ENCODE results near the gene CINP.
"Not testable (repeated sequence)": the region's sequence is repeated elsewhere in the genome, so short reads cannot be mapped to it uniquely, and the experiment has no call there.

The CINP gene

DNA sequence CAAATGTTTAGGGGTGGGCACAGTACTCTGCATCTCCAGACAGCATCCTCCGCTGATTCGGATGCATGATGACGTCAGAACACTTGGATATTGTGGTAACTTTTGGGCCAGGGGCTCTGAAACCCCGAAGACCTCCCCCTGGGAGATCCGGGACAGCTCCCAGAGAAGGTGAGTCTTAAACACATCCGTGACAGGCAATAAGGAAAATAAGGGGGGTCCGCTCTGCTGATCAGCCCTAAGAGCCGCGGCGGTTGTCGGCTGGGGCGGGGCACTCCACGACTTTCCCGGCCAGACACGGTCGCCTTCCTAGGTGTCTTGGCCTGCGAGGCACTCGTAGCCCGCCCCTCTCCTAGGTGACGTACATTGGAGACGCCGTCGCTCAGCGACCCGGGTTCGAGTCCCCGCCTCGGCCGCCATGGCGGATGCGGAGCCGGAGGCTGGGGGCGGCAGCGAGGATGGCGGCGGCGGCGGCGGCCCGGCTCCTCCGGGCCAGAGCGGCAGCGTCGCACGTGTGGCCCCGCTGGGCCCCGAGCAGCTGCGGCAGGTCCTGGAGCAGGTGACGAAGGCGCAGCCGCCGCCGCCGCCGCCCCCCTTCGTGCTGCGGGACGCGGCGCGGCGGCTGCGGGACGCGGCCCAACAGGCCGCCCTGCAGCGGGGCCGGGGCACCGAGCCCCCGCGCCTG, 43.2 kb downstream of the CINP start, which contains the start of gene ZNF839:
ZNF839 (plus strand) TSS at position 396 of the 682 bp plus-strand sequence; CDS start at position 416, 20 bp downstream.
- DNase-seq: peak; percentile 95

DNA sequence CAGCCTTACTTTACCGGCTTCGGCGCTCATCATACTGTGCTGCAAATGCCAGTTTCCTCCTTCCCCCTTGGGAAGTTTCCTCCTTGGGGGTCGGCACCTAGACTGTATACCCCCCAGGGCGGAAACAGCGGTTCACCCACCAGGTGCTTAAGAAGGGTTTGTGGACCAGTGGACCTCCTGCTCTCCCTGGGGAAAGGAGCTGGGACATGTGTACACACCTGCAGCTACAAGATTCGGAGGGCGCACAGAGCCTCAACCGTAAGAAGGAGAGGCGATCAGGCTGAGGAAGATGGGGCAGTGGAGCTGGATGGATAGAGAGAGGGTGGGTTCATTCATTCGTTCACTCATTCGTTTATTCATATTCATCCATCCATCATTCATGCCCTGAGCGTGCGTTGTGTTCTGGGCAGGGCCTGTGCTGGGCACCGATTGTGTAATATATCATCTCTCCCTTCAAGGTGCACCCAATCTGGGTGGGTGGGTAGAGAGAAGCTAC, 43.9 kb downstream of the CINP start:
- no peak for DNase-seq

DNA sequence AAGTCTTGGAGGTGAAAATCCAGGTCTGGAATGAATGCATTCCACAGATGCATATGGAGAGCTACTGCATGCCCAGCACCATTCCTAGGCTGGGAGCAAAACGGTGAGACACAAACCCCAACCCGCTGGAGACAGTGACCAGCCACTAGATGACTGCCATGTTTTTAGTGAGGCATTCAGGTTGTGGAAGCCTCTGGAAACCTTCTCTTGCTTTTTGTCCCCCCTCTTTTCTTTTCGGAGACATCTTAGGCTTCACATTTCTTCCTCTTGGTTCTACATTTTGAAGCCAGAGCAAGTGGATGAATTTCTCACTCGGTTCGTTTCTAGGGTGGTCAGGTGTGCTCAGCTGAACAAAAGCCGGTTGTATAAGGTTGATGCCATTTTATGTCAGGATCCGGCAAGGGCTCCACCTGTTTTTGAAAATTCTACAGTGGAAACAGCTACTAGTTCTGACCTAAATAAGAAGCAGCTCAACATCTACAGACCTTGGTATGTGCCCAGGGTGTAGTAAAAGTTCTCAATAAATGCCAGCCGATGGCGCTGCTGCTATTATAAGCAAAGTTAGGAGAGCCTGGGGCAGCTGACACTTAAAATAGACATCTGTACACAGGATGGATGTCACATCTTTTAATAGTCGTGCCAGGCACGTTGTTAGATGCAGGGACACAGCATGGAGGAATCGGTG, 45.0 kb downstream of the CINP start:
- DNase-seq: peak; percentile 35

DNA sequence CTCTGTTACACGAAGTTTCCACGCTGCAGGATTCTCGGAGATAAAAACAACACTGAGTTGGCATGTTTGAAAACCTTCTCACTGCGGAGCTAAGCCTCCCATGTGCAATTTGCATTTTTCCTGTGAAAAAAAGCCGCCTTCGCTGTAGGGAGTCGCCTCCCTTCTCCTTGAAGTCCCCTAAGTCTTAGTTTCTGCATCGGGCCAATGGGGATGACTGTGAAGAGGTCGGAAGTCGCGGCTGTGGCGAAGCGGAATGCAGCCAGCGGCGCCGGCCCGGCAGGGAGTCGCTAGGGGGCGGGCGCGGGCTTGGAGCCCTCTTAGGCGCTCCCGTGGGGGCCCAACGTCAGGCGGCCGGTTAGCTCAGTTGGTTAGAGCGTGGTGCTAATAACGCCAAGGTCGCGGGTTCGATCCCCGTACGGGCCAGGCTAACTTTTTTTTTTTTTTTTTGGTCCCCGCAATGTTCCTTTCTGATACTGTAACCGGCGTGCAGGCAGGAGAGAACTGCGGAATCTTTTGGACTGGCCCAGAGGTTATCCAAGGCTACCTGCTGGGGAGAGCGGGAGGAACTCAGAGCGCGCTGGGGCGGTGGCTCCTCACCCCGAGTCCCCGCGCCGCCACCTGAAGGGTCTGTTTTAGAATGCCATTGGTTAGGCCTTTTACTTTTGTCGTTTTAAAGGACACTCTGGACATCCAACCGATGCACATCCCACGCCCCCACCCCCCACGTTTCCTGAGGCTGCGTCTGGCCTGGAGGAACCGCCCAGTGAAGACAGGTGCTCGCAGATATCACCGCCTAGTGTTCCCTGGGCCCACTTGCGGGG, 45.7 kb downstream of the CINP start:
- peak; percentile 96 for DNase-seq

DNA sequence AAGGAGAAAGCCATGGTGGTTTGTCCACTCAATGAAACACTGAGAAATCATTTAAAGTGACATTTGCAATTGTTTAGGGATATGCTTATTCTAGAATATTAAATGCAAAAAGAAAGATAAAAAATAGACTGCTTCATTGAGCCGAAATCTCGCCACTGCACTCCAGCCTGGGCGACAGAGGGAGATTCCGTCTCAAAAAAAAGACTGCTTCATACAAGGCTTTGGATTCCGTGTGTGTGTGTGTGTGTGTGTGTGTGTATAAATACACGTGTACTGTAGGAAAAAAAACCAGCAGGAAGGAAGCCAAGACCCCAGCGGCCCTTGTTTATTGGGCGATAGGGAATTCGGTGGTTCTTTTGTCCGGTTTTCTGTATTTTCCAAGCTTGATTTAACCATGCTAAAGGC, 46.4 kb downstream of the CINP start:
- peak; percentile 75 for DNase-seq

DNA sequence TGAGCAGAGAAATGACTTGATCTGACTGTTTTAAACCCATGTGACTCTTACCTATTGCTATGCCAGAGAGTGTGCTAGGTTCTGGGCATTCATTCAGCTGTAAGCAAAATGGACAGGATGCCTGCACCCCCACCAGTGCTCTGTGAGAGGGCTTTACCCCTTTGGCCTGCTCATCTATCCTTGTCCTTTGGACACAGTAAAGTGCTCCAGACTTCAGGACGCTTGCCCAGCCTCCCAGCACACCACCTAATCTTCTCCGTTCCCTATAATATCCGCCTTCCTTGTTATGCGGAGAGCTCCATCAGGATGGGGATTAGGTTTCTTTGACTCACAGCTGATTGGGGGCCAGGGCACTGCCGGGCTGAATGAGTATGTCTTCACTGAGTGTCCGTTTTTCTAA, 47.6 kb downstream of the CINP start:
- DNase-seq: no peak

DNA sequence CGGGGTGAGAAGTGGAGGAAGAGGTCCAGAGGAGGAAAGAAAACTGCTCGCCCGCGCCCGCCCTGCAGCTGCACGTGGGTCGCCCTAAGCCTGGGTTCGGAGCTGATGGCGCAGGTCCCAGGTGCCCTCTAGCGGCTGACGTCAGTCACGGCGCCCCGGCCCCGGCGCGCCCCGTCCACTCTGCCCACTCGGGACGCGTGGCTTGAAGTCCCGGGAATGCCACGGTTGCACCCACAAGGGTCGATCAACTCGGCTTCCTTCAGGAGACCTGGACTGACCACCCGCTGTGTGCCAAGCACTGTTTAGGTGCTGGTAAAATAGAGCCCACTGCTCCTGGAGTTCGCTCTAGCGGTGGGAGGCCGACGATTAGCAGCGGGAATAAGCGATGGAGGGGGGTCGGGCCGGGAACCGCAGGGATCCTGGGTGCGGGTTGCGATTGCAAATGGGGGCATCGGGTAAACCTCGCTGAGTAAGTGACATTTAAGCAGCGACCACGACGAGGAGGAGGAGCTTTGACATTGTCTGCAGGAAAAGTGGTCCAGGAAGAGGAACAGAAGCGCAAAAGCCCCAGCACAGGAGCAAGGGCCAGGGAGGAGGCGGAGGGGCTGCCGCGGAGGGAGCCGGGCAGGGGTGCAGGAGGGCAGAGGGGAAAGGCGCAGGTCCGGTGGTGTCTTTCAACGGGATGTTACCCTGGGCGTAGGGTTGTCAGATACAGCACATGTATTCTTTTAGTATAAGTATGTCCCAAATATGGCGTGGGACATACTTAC, 48.3 kb downstream of the CINP start:
- peak; percentile 83 for DNase-seq

DNA sequence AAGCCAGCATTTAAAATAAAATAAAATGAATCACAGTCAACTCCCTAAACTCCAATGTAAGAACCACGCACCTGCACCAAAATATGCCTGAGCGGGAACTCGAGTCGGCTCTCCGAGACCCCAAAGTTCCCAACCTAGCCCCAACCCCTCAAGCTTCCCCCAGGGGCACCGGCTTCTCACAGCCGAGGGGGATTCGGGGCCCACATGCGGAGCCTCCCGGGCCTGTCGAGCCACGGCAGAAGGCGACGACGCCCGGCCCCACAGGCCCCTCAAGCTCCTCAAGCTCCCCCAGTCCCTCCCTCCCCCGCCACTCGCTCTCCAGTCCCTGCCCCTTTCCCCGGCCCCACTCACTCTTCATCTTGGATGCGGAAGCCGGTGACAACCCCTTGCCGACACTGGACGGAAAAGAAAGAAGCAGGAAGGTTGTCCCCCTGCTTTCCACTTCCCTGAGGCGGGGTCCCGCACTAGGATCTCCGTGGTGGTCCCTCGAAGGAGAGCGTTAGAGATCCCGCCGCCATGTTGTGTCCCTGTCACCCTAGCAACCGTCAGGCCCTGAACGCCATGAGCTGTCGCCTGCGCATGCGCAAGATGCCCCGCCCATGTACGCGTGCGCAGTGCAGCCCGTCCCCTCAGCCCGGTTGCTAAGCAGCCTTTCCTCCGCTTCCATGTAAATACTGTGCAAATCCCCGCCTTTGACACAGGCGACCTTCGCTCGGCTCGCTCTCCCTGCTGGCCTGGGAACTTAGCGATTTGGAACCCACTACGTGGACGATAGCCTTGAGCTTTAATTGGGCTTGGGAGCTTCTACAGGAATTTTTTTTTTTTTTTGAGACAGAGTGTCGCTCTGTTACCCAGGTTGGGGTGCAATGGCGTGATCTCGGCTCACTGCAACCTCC, 57.8 kb downstream of the CINP start, which contains the start of gene MOK:
MOK (minus strand) TSS at position 554 of the 896 bp plus-strand sequence; CDS start at position 358, 196 bp downstream.
- DNase-seq: peak; percentile 98

DNA sequence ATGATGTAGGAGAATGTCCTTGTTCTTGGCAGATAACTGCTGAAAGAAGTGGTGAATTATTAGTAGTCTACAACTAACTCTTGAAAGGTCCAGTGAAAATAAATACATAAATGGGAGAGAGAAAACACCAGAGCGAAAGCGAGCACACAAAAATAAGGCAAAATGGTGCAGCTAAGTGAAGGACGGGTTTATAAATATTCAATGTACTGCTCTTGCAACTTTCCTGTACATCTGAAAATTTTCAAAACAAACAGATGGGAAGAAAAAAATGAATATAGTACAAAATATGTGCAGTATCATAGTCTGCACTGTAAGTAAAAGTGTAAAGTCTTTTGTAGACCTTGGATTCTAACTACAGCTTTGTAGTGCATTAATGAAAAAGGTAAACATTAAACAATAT, 59.0 kb downstream of the CINP start:
- no peak for DNase-seq

DNA sequence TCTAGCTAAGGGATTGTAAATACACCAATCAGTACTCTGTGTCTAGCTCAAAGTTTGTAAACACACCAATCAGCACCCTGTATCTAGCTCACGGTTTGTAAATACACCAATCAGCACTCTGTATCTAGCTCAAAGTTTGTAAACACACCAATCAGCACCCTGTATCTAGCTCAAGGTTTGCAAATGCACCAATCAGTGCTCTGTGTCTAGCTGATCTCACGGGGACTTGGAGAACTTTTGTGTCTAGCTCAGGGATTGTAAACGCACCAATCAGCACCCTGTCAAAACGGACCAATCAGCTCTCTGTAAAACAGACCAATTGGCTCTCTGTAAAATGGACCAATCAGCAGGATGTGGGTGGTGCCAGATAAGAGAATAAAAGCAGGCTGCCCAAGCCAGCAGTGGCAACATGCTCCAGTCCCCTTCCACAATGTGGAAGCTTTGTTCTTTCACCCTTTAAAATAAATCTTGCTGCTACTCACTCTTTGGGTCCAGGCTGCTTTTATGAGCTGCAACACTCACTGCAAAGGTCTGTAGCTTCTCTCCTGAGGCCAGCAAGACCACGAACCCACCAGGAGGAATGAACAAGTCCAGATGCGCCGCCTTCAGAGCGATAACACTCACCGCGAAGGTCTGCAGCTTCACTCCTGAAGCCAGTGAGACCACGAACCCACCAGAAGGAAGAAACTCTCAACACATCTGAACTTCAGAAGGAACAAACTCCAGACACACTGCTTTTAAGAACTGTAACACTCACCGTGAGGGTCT, 64.2 kb downstream of the CINP start:
- not testable (repeated sequence) for DNase-seq

Data from COR-L47 (cell line).